ENCODE data around the gene PCYOX1L. TPM values are rescaled to one million over a fixed set of nuclear protein-coding genes. Genes with fewer than 3 reads are reported as not detected.

PCYOX1L gene
- total RNA-seq (2022; extraction: Qiagen RNA extraction; ENCODE audit: low read depth), result 2.4 to 2.7 TPM (median 2.4 TPM) in 5 replicates

GRCh38 chr5:149357370-149358293 lies at the start of gene PCYOX1L:
TSS of gene PCYOX1L (plus strand) at chr5:149358046. CDS start at chr5:149358069, 23 bp downstream.

GRCh38 chr5:149345147-149345891 lies 12.5 kb upstream of the PCYOX1L start, which contains the start of gene GRPEL2:
TSS of gene GRPEL2 (plus strand) at chr5:149345499. CDS start at chr5:149345540, 41 bp downstream.

GRCh38 chr5:149379177-149379761 lies 21.4 kb downstream of the PCYOX1L start, which contains the start of gene IL17B:
TSS of gene IL17B (minus strand) at chr5:149379292. CDS start at chr5:149379225, 67 bp downstream.

Other genes starting within 250 kb of the PCYOX1L start
- 6.2 to 8.1 TPM (median 7.0 TPM) in 5 replicates for gene ABLIM3, start 216.6 kb upstream of the PCYOX1L start, total RNA-seq (2022; extraction: Qiagen RNA extraction; ENCODE audit: low read depth)
- gene AFAP1L1, start 86.2 kb upstream of the PCYOX1L start, total RNA-seq (2022; extraction: Qiagen RNA extraction; ENCODE audit: low read depth), result 4.4 to 6.3 TPM (median 5.5 TPM) in 5 replicates
- gene GRPEL2, start 12.5 kb upstream of the PCYOX1L start, total RNA-seq (2022; extraction: Qiagen RNA extraction; ENCODE audit: low read depth), result 7.2 to 8.8 TPM (median 7.5 TPM) in 5 replicates
- 0.29 TPM in 1 of 5 replicates, not detected in the others for gene IL17B, start 21.2 kb downstream of the PCYOX1L start, total RNA-seq (2022; extraction: Qiagen RNA extraction; ENCODE audit: low read depth)
- 109 to 133 TPM (median 121 TPM) in 5 replicates for gene CSNK1A1, start 193.4 kb downstream of the PCYOX1L start, total RNA-seq (2022; extraction: Qiagen RNA extraction; ENCODE audit: low read depth)
- 0.77 to 1.1 TPM (median 0.90 TPM) in 5 replicates for gene ARHGEF37, start 223.5 kb downstream of the PCYOX1L start, total RNA-seq (2022; extraction: Qiagen RNA extraction; ENCODE audit: low read depth)

All from A549 treated with CpdA at 1 μM for 4 hours (cell line).